SK-N-SH (cell line): Measurements from ENCODE around the gene RMI2. TPM values are rescaled to one million over a fixed set of nuclear protein-coding genes. Genes with fewer than 3 reads are reported as not detected.

Source experiments
- CTCF ChIA-PET: fragments of 300-600, 350-600 bp; formaldehyde crosslinking; extraction: SDS; loops from one replicate; lab custom pipeline; 2021; lab: Yijun Ruan, JAX
- POLR2A ChIA-PET: fragments of 350-600 bp; sonication (Branson Sonifier 250); formaldehyde crosslinking; extraction: SDS; loops from one replicate; lab custom pipeline; 2020; ENCODE audit warnings: antibody characterized with exemption, inconsistent platforms; lab: Yijun Ruan, JAX
- DNase-seq: peaks from one replicate; pipeline ENCODE4 v3.0.0; 2012
- H2AFZ ChIP-seq: fragments of 200-600 bp; sonication (generic); 2 replicates; pipeline ENCODE4 v1.8.1; 2016; ENCODE audit warnings: antibody characterized with exemption, mild to moderate bottlenecking, low read depth
- H3F3A ChIP-seq: fragments of 200-600 bp; sonication (generic); replicated peaks from 2 replicates; pipeline ENCODE3; 2016; ENCODE audit warnings: antibody characterized with exemption, mild to moderate bottlenecking; ENCODE audit not compliant: insufficient read depth
- H3K27ac ChIP-seq, 2 experiments: fragments of 200-500 bp in 1 of 2; fragments of 200-600 bp in 1 of 2; sonication (Bioruptor generic) in 1 of 2; sonication (generic), shearing (Covaris generic) in 1 of 2; 2 replicates each; pipeline versions ENCODE4 v1.5.1 to v1.6.1; 2014 to 2016; ENCODE audit warnings: low read depth in 2 of 2, inconsistent platforms in 1 of 2, low read length in 1 of 2, mild to moderate bottlenecking in 1 of 2, mixed read lengths in 1 of 2
- H3K27me3 ChIP-seq: fragments of 200-600 bp; sonication (generic), shearing (Covaris generic); 2 replicates; pipeline ENCODE4 v1.6.1; 2016; ENCODE audit warnings: mixed run types; ENCODE audit not compliant: insufficient read depth
- H3K36me3 ChIP-seq, 2 experiments: fragments of 200-500 bp in 1 of 2; fragments of 200-600 bp in 1 of 2; sonication (Bioruptor generic) in 1 of 2; sonication (generic) in 1 of 2; replicated peaks in 1 of 2; 2 replicates each; pipeline versions ENCODE3 to v1.5.1; 2014 to 2016; ENCODE audit warnings: low read length in 1 of 2, mild to moderate bottlenecking in 1 of 2; ENCODE audit not compliant: insufficient read depth in 2 of 2, control insufficient read depth in 1 of 2
- H3K4me1 ChIP-seq, 2 experiments: fragments of 200-500 bp in 1 of 2; fragments of 200-600 bp in 1 of 2; sonication (Bioruptor generic) in 1 of 2; sonication (generic), shearing (Covaris generic) in 1 of 2; 2 replicates each; pipeline versions ENCODE4 v1.5.1 to v1.6.1; 2014 to 2016; ENCODE audit warnings: low read depth in 1 of 2, low read length in 1 of 2, mixed run types in 1 of 2; ENCODE audit not compliant: insufficient read depth in 2 of 2, control insufficient read depth in 1 of 2
- H3K4me2 ChIP-seq: fragments of 200-600 bp; sonication (generic), shearing (Covaris generic); 2 replicates; pipeline ENCODE4 v1.6.1; 2017; ENCODE audit warnings: mixed run types
- H3K4me3 ChIP-seq, 2 experiments: fragments of 200-500 bp in 1 of 2; fragments of 200-600 bp in 1 of 2; sonication (Bioruptor generic) in 1 of 2; sonication (generic), shearing (Covaris generic) in 1 of 2; 2 replicates each; pipeline versions ENCODE4 v1.5.1 to v1.8.1; 2014 to 2016; ENCODE audit warnings: low read depth in 2 of 2, inconsistent platforms in 1 of 2, low read length in 1 of 2, mild to moderate bottlenecking in 1 of 2, mixed read lengths in 1 of 2, moderate library complexity in 1 of 2
- H3K79me2 ChIP-seq: fragments of 200-600 bp; sonication (generic); 2 replicates; pipeline ENCODE4 v1.8.1; 2017; ENCODE audit warnings: mild to moderate bottlenecking; ENCODE audit not compliant: insufficient read depth
- H3K9ac ChIP-seq: fragments of 200-600 bp; sonication (generic); 2 replicates; pipeline ENCODE4 v1.6.1; 2017; ENCODE audit warnings: mixed run types
- H3K9me2 ChIP-seq: fragments of 200-600 bp; sonication (generic); 2 replicates; pipeline ENCODE4 v1.6.1; 2017; ENCODE audit warnings: mixed run types
- H3K9me3 ChIP-seq: fragments of 200-600 bp; sonication (generic); 2 replicates; pipeline ENCODE4 v1.6.1; 2017; ENCODE audit warnings: mixed run types, mild to moderate bottlenecking, moderate library complexity
- H4K20me1 ChIP-seq: fragments of 200-600 bp; sonication (generic); 2 replicates; pipeline ENCODE4 v1.6.1; 2017; ENCODE audit warnings: mild to moderate bottlenecking, mixed run types; ENCODE audit not compliant: insufficient read depth
- CTCF ChIP-seq: fragments of 200-600 bp; sonication (generic); IDR thresholded peaks from 2 replicates; pipeline ENCODE4 v1.6.1; 2017; ENCODE audit warnings: antibody characterized with exemption, mild to moderate bottlenecking, moderate library complexity
- FOXJ3 ChIP-seq: sonication (generic); formaldehyde crosslinking; IDR thresholded peaks from 2 replicates; pipeline ENCODE4 v1.5.1; 2020; ENCODE audit warnings: mild to moderate bottlenecking, missing genetic modification reagents
- FOXM1 ChIP-seq: IDR thresholded peaks from 2 replicates; pipeline ENCODE4 v1.4.0; 2012; ENCODE audit warnings: low read depth, mild to moderate bottlenecking
- MAX ChIP-seq: IDR thresholded peaks from 2 replicates; pipeline ENCODE4 v1.4.0; 2012; ENCODE audit warnings: low read depth
- MEF2A ChIP-seq: IDR thresholded peaks from 2 replicates; pipeline ENCODE4 v1.4.0; 2012; ENCODE audit warnings: low read depth, borderline replicate concordance
- MXI1 ChIP-seq: IDR thresholded peaks from 2 replicates; pipeline ENCODE4 v1.6.1; 2012; ENCODE audit warnings: mild to moderate bottlenecking, low read depth, low read length, improper control_type of control experiment
- RAD21 ChIP-seq: IDR thresholded peaks from 2 replicates; pipeline ENCODE4 v1.6.1; 2012; ENCODE audit warnings: mild to moderate bottlenecking, low read length
- REST ChIP-seq: IDR thresholded peaks from 2 replicates; pipeline ENCODE4 v1.6.1; 2012; ENCODE audit warnings: mild to moderate bottlenecking, low read depth, low read length, moderate library complexity
- RXRA ChIP-seq: IDR thresholded peaks from 2 replicates; pipeline ENCODE4 v1.4.0; 2012; ENCODE audit warnings: low read depth, mild to moderate bottlenecking, borderline replicate concordance
- TAF1 ChIP-seq: IDR thresholded peaks from 2 replicates; pipeline ENCODE4 v1.6.1; 2012; ENCODE audit warnings: low read depth, mild to moderate bottlenecking, low read length, moderate library complexity, borderline replicate concordance
- USF1 ChIP-seq: IDR thresholded peaks from 2 replicates; pipeline ENCODE4 v1.4.0; 2012; ENCODE audit warnings: low read depth, borderline replicate concordance
- ZBTB33 ChIP-seq: IDR thresholded peaks from 2 replicates; pipeline ENCODE4 v1.4.0; 2012; ENCODE audit warnings: low read depth, borderline replicate concordance
- WGBS: methylation state at CpG from one replicate; pipeline ENCODE4 v1.1.6; 2017; ENCODE audit warnings: low lambda C conversion rate; 5-methylcytosine and 5-hydroxymethylcytosine counted together
- polyA plus RNA-seq, 3 experiments: library from polyadenylated mRNA; depleted of rRNA; stranded (reverse); fragments of >200 nt; gene quantifications; 2 replicates each; pipeline ENCODE4 v1.2.3, GENCODE V29; 2012

Gene RMI2
- polyA plus RNA-seq, 1 of the 3 experiments (the other 2 are of a cell fraction) = 8.5 TPM

GRCh38 chr16:11345040-11345862, at the start of gene RMI2 (continued):
- TF ChIP-seq REST (no peak), USF1 (no peak), TAF1 (peak; percentile 50; the same call in 1 of the 2 replicates), RXRA (no peak), RAD21 (no peak), CTCF (no peak)

GRCh38 chr16:11295672-11296071, 49.6 kb upstream of the RMI2 start:
- no peak for DNase-seq
- whole genome bisulfite sequencing = 91% methylated on average over 4 of the region's 4 CpGs
- CTCF ChIA-PET = interaction anchor here (1.1 kb wide), 1 partner anchor 76 kb away, joined by 4 read pairs; no protein-coding TSS in a partner anchor

More at GRCh38 chr16:11295672-11296071, 49.6 kb upstream of the RMI2 start:
- no peaks in the 10 kb centered on the region for H3K9me3 ChIP-seq
- H3K4me3 ChIP-seq = no peak overlapping the region
- peaks cover 3% of the 10 kb centered on the region for H3F3A ChIP-seq
- H3K36me3 ChIP-seq = no peaks in the 10 kb centered on the region
- no peaks in the 10 kb centered on the region for H3K27me3 ChIP-seq
- no peak overlapping the region for H3K27ac ChIP-seq
- H3K9ac ChIP-seq = no peak overlapping the region
- peaks cover 0 to 16% of the 10 kb centered on the region in 2 experiments; a peak in 2 of 4 replicates for H3K4me1 ChIP-seq
- TF ChIP-seq FOXM1 (no peak), CTCF (no peak), ZBTB33 (no peak), MXI1 (no peak), MAX (no peak), MEF2A (no peak), RXRA (no peak), REST (no peak), FOXJ3 (CRISPR knock-in tag) (no peak)
- TF ChIP-seq, all 33 proteins: peak for 0
- Histone ChIP-seq H2AFZ (no peak overlapping the region), H4K20me1 (no peaks in the 10 kb centered on the region), H3K9me2 (no peaks in the 10 kb centered on the region), H3K4me2 (no peak overlapping the region), H3K79me2 (no peaks in the 10 kb centered on the region)
- POLR2A ChIA-PET = no interaction called here
